Ishikawa (cell line): ENCODE data around the gene NPAS3.

Source experiments
- CEBPB ChIP-seq: IDR thresholded peaks from 2 replicates; pipeline ENCODE4 v1.6.1; 2012
- CREB1 ChIP-seq: IDR thresholded peaks from 2 replicates; pipeline ENCODE4 v1.6.1; 2012; ENCODE audit warnings: low read depth
- EGR1 ChIP-seq: IDR thresholded peaks from 2 replicates; pipeline ENCODE4 v1.6.1; 2012
- EP300 ChIP-seq: IDR thresholded peaks from 2 replicates; pipeline ENCODE4 v1.6.1; 2012; ENCODE audit warnings: borderline replicate concordance
- FOXM1 ChIP-seq: IDR thresholded peaks from 2 replicates; pipeline ENCODE4 v1.6.1; 2012; ENCODE audit warnings: low read depth, borderline replicate concordance
- MAX ChIP-seq: IDR thresholded peaks from 2 replicates; pipeline ENCODE4 v1.6.1; 2012
- NFIC ChIP-seq: IDR thresholded peaks from 2 replicates; pipeline ENCODE4 v1.6.1; 2012
- RAD21 ChIP-seq: IDR thresholded peaks from 2 replicates; pipeline ENCODE4 v1.6.1; 2012; ENCODE audit warnings: low read depth
- REST ChIP-seq: IDR thresholded peaks from 2 replicates; pipeline ENCODE4 v1.6.1; 2012; ENCODE audit warnings: low read depth, mild to moderate bottlenecking
- TAF1 ChIP-seq: IDR thresholded peaks from 2 replicates; pipeline ENCODE4 v1.6.1; 2012; ENCODE audit warnings: low read depth, mild to moderate bottlenecking
- TCF12 ChIP-seq: IDR thresholded peaks from 2 replicates; pipeline ENCODE4 v1.6.1; 2012; ENCODE audit warnings: low read depth
- TEAD4 ChIP-seq: IDR thresholded peaks from 2 replicates; pipeline ENCODE4 v1.6.1; 2012
- USF1 ChIP-seq: IDR thresholded peaks from 2 replicates; pipeline ENCODE4 v1.6.1; 2012
- YY1 ChIP-seq: IDR thresholded peaks from 2 replicates; pipeline ENCODE4 v1.6.1; 2012; ENCODE audit warnings: low read depth
- ZBTB7A ChIP-seq: IDR thresholded peaks from 2 replicates; pipeline ENCODE4 v1.6.1; 2012; ENCODE audit warnings: low read depth

Gene NPAS3

GRCh38 chr14:33186656-33187055, 248.0 kb downstream of the NPAS3 start:
- no peak for TF ChIP-seq EP300
- TF ChIP-seq ZBTB7A = no peak
- no peak for TF ChIP-seq EGR1
- no peak for TF ChIP-seq NFIC
- no peak for TF ChIP-seq TCF12
- no peak for TF ChIP-seq YY1
- TF ChIP-seq MAX = no peak
- no peak for TF ChIP-seq USF1
- TF ChIP-seq CREB1 = no peak
- no peak for TF ChIP-seq REST

- no peak for TF ChIP-seq ZBTB7A
- TF ChIP-seq EGR1 = no peak
- no peak for TF ChIP-seq USF1
- TF ChIP-seq CEBPB = peak; percentile 62; the same call in 1 of the 2 replicates
- peak; percentile 41 for TF ChIP-seq NFIC
- no peak for TF ChIP-seq TEAD4
Measured at GRCh38 chr14:33188880-33189279, 250.2 kb downstream of the NPAS3 start.

- TF ChIP-seq USF1 (no peak), FOXM1 (no peak), REST (peak; percentile 55; the same call in 1 of the 2 replicates)
Measured at GRCh38 chr14:33191855-33192254, 253.2 kb downstream of the NPAS3 start.

GRCh38 chr14:33194551-33194950, 255.9 kb downstream of the NPAS3 start:
- TF ChIP-seq FOXM1 (no peak), TEAD4 (no peak), TCF12 (no peak), REST (no peak), EGR1 (no peak), RAD21 (no peak), MAX (no peak), USF1 (no peak), NFIC (no peak), YY1 (no peak), TAF1 (no peak), EP300 (no peak), ZBTB7A (no peak)

- no peak for TF ChIP-seq ZBTB7A
- no peak for TF ChIP-seq TAF1
- no peak for TF ChIP-seq FOXM1
- no peak for TF ChIP-seq TEAD4
- no peak for TF ChIP-seq REST
Measured at GRCh38 chr14:33198684-33199083, 260.0 kb downstream of the NPAS3 start.
